IMR-90 (cell line): ENCODE data around the gene ZNF443.

Experiments
- BHLHE40 ChIP-seq: fragments of 150-350 bp; IDR thresholded peaks from 2 replicates; pipeline ENCODE4 v1.6.1; 2016; ENCODE audit warnings: mild to moderate bottlenecking, low read depth, low read length
- CHD1 ChIP-seq: IDR thresholded peaks from 2 replicates; pipeline ENCODE4 v1.6.1; 2012; ENCODE audit warnings: low read depth, low read length, improper control_type of control experiment
- CTCF ChIP-seq: conservative IDR thresholded peaks from 2 replicates; pipeline ENCODE4 v1.5.1; 2012; ENCODE audit warnings: mild to moderate bottlenecking, low read depth, low read length, improper control_type of control experiment
- FOS ChIP-seq: fragments of 150-350 bp; IDR thresholded peaks from 2 replicates; pipeline ENCODE4 v1.6.1; 2016; ENCODE audit warnings: low read depth, low read length
- MAZ ChIP-seq: IDR thresholded peaks from 2 replicates; pipeline ENCODE4 v1.6.1; 2012; ENCODE audit warnings: low read depth, mild to moderate bottlenecking, low read length, improper control_type of control experiment, moderate library complexity, borderline replicate concordance
- MXI1 ChIP-seq: IDR thresholded peaks from 2 replicates; pipeline ENCODE4 v1.6.1; 2012; ENCODE audit warnings: low read depth, mild to moderate bottlenecking, low read length, moderate library complexity, borderline replicate concordance
- POLR2A ChIP-seq: IDR thresholded peaks from 2 replicates; pipeline ENCODE4 v1.6.1; 2012; ENCODE audit warnings: mild to moderate bottlenecking, low read depth, low read length
- RAD21 ChIP-seq: IDR thresholded peaks from 2 replicates; pipeline ENCODE4 v1.6.1; 2012; ENCODE audit warnings: low read length, improper control_type of control experiment
- SMC3 ChIP-seq: fragments of 150-350 bp; IDR thresholded peaks from 2 replicates; pipeline ENCODE4 v1.6.1; 2016; ENCODE audit warnings: low read depth, mild to moderate bottlenecking, antibody characterized with exemption, low read length, moderate library complexity
- TF ChIP-seq, protein P1 (sequence below): fragments of 150-350 bp; IDR thresholded peaks from 2 replicates; pipeline ENCODE4 v1.6.1; 2017; ENCODE audit warnings: mild to moderate bottlenecking, antibody characterized with exemption, low read length, low read depth

GRCh38 chr19:12485571-12485970 lies 44.8 kb upstream of the ZNF443 start:
- TF ChIP-seq CTCF (no peak), SMC3 (no peak), POLR2A (no peak), FOS (no peak), BHLHE40 (no peak), MXI1 (no peak), MAZ (no peak), CHD1 (no peak), RAD21 (no peak)
- TF ChIP-seq, protein P1, sequence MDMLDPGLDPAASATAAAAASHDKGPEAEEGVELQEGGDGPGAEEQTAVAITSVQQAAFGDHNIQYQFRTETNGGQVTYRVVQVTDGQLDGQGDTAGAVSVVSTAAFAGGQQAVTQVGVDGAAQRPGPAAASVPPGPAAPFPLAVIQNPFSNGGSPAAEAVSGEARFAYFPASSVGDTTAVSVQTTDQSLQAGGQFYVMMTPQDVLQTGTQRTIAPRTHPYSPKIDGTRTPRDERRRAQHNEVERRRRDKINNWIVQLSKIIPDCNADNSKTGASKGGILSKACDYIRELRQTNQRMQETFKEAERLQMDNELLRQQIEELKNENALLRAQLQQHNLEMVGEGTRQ, result no peak
